ENCODE results near the gene RASSF5. TPM values are rescaled to one million over a fixed set of nuclear protein-coding genes. Genes with fewer than 3 reads are reported as not detected.

RASSF5 gene
- total and polyA plus RNA-seq, 10 of the 15 experiments (the other 5 are each of a cell fraction or from before 2014, with no cell fraction given) = 14.0 to 89.6 (median 68.9) TPM

GRCh38 chr1:206568779-206569352, 61.5 kb downstream of the RASSF5 start (continued):
- TF ChIP-seq RCOR1 (conservative IDR thresholded peaks at IDR 0.05; ENCODE audit: low read depth, low read length) (no peak), YBX1 (IDR thresholded peaks at IDR 0.05) (no peak), RELA (IDR thresholded peaks at IDR 0.05; ENCODE audit: borderline replicate concordance, partially characterized antibody) (no peak), TAF1 (IDR thresholded peaks at IDR 0.05; ENCODE audit: borderline replicate concordance, low read depth, low read length) (no peak), HDGF (IDR thresholded peaks at IDR 0.05) (no peak), HDAC6 (IDR thresholded peaks at IDR 0.05; ENCODE audit: unreplicated experiment) (no peak), NFXL1 (IDR thresholded peaks at IDR 0.05; ENCODE audit: borderline replicate concordance) (no peak)

GRCh38 chr1:206569556-206569955, 62.2 kb downstream of the RASSF5 start:
- H3K27me3 ChIP-seq (replicated peaks in 1 of 2; ENCODE audit: control insufficient read depth in 2 of 2, insufficient read depth in 2 of 2, low read length in 1 of 2) = no peaks in the 10 kb centered on the region
- SMC1A ChIA-PET (ENCODE audit: uncharacterized antibody, unreplicated experiment) = interaction anchor here (0.8 to 21.1 kb wide), 2 partner anchors 13 to 25 kb away, joined by 6 to 476 read pairs; no protein-coding TSS in a partner anchor
- peaks cover 96% of the 10 kb centered on the region for H3K79me2 ChIP-seq (ENCODE audit: control insufficient read depth, insufficient read depth, low read length)
- ATAC-seq = peak; percentile 27
- H3K27ac ChIP-seq (ENCODE audit: control insufficient read depth, insufficient read depth) = peak overlapping the region; percentile 20; the same call in 1 of the 2 replicates
- CTCF ChIA-PET = interaction anchor here (1.0 to 18.4 kb wide), 3 partner anchors 10 to 14 kb away, joined by 4 to 330 read pairs (median 7); no protein-coding TSS in a partner anchor
- TF ChIP-seq MYC (IDR thresholded peaks at IDR 0.05; ENCODE audit: insufficient read depth, insufficient read length, insufficient replicate concordance, low read length, severe bottlenecking) (no peak), POLR2A (IDR thresholded peaks at IDR 0.05; ENCODE audit: low read depth, low read length) (no peak), IKZF1 (conservative IDR thresholded peaks at IDR 0.05) (no peak), TCF3 (IDR thresholded peaks at IDR 0.05; ENCODE audit: borderline replicate concordance, insufficient read depth, low read depth, low read length) (no peak), ATF2 (IDR thresholded peaks at IDR 0.05; ENCODE audit: low read length) (no peak), CBX5 (IDR thresholded peaks at IDR 0.05; ENCODE audit: low read depth) (no peak), RELB (IDR thresholded peaks at IDR 0.05; ENCODE audit: low read depth) (no peak)
- in situ Hi-C loops (cut with MboI) = no loop called here
- H3K36me3 ChIP-seq (ENCODE audit: control insufficient read depth in 2 of 2, insufficient read depth in 2 of 2, low read length in 1 of 2) = peaks cover 13 to 60% of the 10 kb centered on the region in 2 experiments
- no peak overlapping the region for H3K4me3 ChIP-seq
- no peak overlapping the region for H2AFZ ChIP-seq (ENCODE audit: control insufficient read depth, low read depth, low read length)
- no TSS peak for BruUV-seq (replicated peaks)
- POLR2A ChIA-PET = interaction anchor here (1.6 to 2.1 kb wide), 2 partner anchors 8 to 10 kb away, joined by 4 to 11 read pairs; no protein-coding TSS in a partner anchor
- no peak for DNase-seq (ENCODE audit: low read depth, low spot score)
- RAD21 ChIA-PET (ENCODE audit: unreplicated experiment) = no interaction called here
- peaks cover 8% of the 10 kb centered on the region for H4K20me1 ChIP-seq (ENCODE audit: control insufficient read depth, insufficient read depth)
- 78% methylated on average over 4 of the region's 4 CpGs for WGBS (ENCODE audit: insufficient coverage, insufficient replicate concordance, low lambda C conversion rate, missing lambda C conversion rate)
- H3K4me2 ChIP-seq (ENCODE audit: control insufficient read depth, insufficient read depth) = no peak overlapping the region
- intact Hi-C loops (cut with micrococcal nuclease; ENCODE audit: unreplicated experiment) = no loop called here
- FAIRE-seq = no peak
- H3K9me3 ChIP-seq (replicated peaks; ENCODE audit: control insufficient read depth, insufficient read depth, low read length) = no peaks in the 10 kb centered on the region
- H3K4me1 ChIP-seq (ENCODE audit: control insufficient read depth, insufficient read depth, low read length) = peaks cover 40% of the 10 kb centered on the region
- H3K9ac ChIP-seq (ENCODE audit: control insufficient read depth, insufficient read depth, low read length) = no peak overlapping the region
